ENCODE data around the gene REST.

REST gene

DNA sequence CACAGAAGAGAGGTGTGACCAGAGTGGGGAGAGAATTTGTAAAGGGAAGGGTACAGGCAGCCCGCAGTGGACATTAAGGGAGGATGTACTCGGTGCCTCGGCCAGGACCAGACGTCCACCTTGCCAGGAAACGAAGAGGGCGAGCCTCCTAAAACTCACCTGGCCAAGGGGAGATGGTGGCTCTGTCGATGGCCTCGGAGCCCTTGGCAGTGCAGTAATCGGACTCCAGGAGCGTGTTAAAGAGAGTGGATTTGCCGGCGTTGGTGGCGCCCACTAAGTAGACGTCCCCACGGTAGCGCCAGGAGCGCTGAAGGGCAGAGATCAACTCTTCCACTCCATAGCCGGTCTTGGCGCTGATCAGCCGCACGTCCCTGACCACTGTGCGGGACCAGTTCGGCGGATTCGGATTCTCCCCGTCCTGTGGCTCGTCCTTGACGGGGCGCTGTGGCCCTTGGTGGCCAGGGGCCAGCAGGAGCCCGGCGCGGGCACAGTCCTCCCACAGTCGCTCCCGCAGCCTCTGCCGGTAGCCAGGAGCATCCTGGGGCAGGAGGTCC lies 68.7 kb downstream of the REST start:
- no peak for DNase-seq (ENCODE audit: low read depth in 2 of 3, low spot score in 1 of 3)

- DNase-seq (ENCODE audit: low read depth in 2 of 3, low spot score in 1 of 3): peak in 2 of 3 donors; percentile 32 to 37
Measured at GRCh38 chr4:56976837-56977320, 69.2 kb downstream of the REST start.

DNA sequence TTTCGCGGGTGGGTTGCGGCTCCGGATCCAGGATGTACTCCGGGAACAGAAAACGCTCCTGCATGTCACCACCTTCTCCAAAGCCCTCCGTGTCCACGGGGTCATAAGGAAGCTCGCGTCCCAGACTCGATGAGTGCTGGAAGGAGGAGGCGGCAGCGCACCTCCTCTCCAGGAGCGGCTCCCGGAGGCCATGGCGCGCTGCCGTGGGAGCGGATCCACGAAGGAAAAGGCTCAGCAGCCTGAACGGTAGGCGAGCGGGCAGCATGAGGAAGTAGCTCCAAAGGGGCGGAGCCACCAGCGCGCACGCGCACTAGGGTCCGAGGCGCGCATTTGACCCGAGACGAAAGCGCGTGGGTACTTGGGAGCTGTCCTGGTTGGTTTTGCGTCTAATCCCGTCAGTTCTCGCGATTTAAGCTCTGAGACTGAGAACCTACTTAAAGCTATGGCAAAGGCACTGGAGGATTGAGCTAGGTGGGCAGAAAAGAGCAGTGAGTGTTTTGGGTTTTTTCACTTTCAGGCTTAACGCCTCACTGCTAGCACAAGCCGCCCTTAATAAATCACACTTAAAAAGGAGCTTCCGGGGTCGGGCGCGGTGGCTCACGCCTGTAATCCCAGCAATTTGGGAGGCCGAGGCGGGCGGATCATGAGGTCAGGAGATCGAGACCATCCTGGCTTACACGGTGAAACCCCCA lies 69.8 kb downstream of the REST start, which contains the start of gene NOA1:
Gene NOA1 (minus strand): TSS at position 286 of the 692 bp plus-strand sequence. CDS start 21 bp downstream, at position 265.
- DNase-seq (ENCODE audit: low read depth in 2 of 3, low spot score in 1 of 3): peak; percentile 93 to 98 (median 97)

- peak; percentile 85 to 88 (median 88) for DNase-seq (ENCODE audit: low read depth in 2 of 3, low spot score in 1 of 3)
Measured at GRCh38 chr4:56978750-56979303, 71.1 kb downstream of the REST start, which contains the start of gene POLR2B. Gene POLR2B (plus strand): TSS chr4:56978896. CDS start chr4:56978986, 90 bp downstream.

DNA sequence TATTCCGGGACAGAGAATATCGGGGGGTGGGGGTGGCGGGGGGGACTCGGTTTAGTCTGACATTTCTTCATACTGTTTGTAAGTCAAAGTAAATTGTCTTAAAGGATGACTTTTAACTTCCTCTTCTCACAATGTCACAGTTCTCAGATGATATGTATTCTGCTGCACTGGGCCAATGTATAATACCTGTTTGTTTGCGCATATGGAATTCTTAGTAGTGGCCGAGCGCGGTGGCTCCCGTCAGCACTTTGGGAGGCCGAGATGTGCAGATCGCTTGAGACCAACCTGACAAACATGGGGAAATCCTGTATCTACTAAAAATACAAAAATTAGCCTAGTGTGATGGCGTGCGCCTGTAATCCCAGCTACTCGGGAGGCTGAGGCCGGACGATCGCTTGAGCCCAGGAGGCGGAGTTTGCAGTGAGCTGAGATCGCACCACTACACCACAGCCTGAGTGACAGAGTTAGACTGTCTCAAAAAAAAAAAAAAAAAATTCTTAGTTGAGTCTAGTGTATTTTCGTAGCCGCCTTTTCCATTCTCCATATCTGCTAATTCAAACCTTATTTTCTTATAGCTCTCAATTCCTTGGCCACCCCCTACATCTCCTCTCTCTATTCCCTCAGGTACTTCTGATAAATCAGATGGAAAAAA lies 71.8 kb downstream of the REST start:
- peak; percentile 37 to 43 (median 43) for DNase-seq (ENCODE audit: low read depth in 2 of 3, low spot score in 1 of 3)

GRCh38 chr4:56981795-56982201 lies 74.1 kb downstream of the REST start:
- DNase-seq (ENCODE audit: low read depth in 2 of 3, low spot score in 1 of 3): no peak

DNA sequence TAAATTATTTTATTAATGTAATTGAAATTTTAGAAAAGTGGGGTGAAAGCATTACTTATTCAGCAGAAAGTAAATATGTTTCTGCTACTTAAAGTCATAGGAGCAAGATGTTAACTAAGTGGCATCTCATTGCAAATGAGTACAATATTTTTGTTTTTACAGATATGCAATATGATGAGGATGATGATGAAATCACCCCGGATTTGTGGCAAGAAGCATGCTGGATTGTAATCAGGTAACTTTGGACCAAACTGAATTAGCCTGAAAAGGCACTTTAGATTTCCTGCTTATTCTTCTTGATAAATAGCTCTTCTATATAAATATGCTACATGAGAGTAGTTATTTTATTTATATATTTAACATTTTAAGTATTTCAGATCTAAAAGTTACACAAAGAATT lies 78.5 kb downstream of the REST start:
- no peak for DNase-seq (ENCODE audit: low read depth in 2 of 3, low spot score in 1 of 3)

GRCh38 chr4:56986952-56987351 lies 79.3 kb downstream of the REST start:
- DNase-seq (ENCODE audit: low read depth in 2 of 3, low spot score in 1 of 3): no peak

- no peak for DNase-seq (ENCODE audit: low read depth in 2 of 3, low spot score in 1 of 3)
Measured at GRCh38 chr4:56990109-56990905, 82.6 kb downstream of the REST start.

DNA sequence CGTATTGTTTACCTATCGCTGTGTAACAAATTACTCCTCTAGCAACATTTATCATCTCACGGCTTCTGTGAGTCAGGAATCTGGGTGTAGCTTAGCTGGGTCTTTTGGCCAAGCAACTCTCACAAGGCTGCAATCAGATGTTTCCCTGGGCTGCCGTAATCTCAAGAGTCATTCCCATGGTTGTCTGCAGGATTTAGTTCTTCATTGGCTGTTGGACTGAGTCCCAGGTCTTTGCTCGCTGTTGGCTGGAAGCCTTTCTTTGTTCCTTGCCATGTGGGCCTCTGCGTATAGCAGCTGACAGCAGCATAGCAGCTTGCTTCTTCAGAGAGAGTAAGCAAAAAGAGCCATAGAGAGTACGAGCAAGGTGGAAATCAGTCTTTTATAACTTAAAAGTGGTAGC lies 87.8 kb downstream of the REST start:
- no peak for DNase-seq (ENCODE audit: low read depth in 2 of 3, low spot score in 1 of 3)

DNA sequence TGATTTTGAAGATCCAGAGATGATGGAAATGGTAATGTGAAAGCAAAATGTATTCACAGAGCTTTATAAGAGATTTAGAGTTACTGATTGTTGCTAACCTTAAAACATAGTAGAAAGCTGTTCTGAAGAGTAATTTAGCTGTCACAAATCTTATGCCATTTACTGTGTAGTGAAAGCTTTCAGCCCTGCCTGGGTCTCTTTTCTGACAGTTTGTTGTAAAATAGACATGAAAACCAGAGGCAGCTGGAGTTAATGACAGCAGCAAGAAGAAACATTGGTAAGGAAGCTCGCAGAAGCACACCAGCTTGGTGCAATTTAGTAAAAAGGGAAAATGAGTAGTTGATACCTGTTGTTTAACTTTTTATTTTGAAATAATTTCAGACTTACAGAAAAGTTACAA lies 92.1 kb downstream of the REST start:
- DNase-seq (ENCODE audit: low read depth in 2 of 3, low spot score in 1 of 3): no peak

- DNase-seq (ENCODE audit: low read depth in 2 of 3, low spot score in 1 of 3): no peak
Measured at GRCh38 chr4:57013543-57014120, 105.9 kb downstream of the REST start.

Data from stimulated activated CD4-positive, alpha-beta T cell treated with anti-CD3 and anti-CD28 coated beads, Interleukin-12 subunit alpha, Interleukin-12 subunit beta, amount 100 ng/mL, for 48 hours (primary cell).